AML-193 (cell line): ENCODE results near the gene STKLD1.
A peak's percentile ranks its signal among the peaks of the same experiment; 100 is the strongest.

Source experiments
- DNase-seq, 2 experiments: peaks; one replicate each; lab custom pipeline; 2025; lab: John Stamatoyannopoulos, UW

Gene STKLD1

DNA sequence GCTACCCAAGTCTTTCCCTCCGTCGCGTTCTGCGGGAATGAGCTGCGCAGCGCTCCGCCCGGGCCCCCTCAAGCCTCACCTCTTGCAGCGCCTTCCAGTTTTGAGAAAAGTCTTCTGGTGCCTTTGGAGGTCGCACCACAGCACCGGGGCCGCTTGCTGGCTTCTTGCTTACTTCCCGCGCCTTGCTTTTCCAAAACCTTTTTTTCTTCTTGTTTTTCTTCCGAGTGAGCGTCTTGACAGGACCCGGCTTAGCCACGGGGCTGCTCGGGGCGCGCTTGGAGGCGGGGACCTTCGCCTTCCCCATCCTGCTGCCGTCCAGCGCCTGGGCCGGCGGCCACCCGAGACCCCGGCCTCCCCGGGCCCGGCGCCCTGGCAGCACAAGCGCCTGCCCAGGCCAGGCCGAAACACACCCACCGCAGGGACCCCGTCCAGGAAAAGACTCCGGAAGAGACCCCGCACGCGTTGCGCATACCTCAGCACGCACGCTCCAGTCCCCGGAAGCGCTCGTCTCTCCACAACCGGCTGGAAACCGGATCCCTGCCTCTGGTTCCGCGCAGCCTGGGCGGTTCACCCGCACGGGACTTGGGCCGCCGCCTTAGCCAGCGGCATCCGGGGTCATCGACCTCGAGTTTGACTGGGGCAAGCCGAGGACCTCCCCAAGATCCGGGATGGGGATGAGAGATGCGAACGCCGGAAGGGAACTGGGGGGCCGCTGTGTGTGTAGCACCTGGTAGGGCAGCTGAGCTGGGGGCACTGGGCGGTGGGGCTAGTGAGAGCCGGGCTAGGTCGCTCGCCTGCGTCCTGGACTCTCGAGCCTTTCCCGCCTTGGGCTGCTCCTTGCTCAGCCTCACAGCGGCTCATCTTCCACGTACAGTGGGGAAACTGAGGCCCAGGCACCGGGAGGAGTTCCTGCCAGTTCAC, 41.6 kb downstream of the STKLD1 start, which contains the start of gene REXO4:
REXO4 (minus strand) TSS at position 470 of the 921 bp plus-strand sequence; CDS start at position 304, 166 bp downstream.
- peak; percentile 66 to 69 for DNase-seq

- no peak for DNase-seq
Observed at GRCh38 chr9:133419005-133419404, 42.8 kb downstream of the STKLD1 start.

GRCh38 chr9:133420392-133420827, 44.2 kb downstream of the STKLD1 start:
- no peak for DNase-seq

- DNase-seq, result no peak
Observed at GRCh38 chr9:133421615-133422542, 45.7 kb downstream of the STKLD1 start, which contains the start of gene ADAMTS13. TSS of gene ADAMTS13 (plus strand) at chr9:133422367. CDS start at chr9:133422444, 77 bp downstream.

GRCh38 chr9:133423216-133423615, 47.0 kb downstream of the STKLD1 start:
- no peak for DNase-seq

DNA sequence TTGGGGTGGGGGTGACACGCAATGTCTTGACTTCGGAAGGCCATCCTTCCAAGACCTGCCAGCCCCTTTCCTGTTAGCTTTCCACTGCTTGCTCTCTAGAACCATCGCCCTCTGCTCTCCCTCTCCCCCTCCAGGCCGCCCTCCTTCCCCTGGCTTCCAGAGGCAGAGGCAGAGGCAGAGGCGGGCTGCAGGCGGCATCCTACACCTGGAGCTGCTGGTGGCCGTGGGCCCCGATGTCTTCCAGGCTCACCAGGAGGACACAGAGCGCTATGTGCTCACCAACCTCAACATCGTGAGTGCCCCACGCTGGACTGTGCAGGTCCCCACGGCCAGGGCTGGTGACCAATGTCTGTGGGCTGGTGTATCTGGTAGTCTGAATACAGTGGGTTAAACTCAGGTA, 48.0 kb downstream of the STKLD1 start:
- no peak for DNase-seq

- DNase-seq, result no peak
Observed at GRCh38 chr9:133425049-133425632, 49.0 kb downstream of the STKLD1 start.

GRCh38 chr9:133426011-133426410, 49.8 kb downstream of the STKLD1 start:
- DNase-seq, result no peak

DNA sequence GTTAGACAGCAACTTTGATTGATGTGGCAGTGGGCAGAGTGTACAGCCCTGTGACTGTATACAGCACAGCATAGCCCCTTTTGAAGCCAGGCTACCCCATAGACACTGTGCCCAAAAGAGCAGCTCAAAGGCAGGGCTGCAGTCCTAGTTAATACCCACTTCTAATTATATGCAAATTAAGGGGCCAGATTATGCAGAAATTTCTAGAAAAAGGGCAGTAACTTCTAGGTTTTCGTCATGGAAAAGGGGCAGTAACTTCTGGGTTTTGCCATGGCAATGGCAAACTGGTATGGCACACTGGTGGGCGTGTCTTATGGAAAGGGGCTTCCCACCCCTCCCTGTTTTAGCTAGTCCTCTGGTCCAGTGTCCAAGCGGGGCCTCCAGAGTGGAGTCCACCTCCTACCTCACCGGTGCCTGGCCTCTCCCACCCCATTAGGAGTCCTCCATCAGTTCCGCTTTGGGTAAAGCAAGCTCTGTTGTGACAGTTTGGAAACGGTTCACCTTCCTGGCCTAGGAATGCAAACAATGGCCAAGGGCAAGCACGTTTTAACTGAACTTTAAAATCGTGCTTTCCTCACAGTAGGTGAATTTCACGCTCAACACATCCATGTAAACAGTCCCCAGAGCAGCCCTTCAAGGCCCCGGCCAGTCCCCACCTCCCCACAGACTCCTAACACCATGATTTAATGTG, 51.6 kb downstream of the STKLD1 start:
- DNase-seq, result no peak

DNA sequence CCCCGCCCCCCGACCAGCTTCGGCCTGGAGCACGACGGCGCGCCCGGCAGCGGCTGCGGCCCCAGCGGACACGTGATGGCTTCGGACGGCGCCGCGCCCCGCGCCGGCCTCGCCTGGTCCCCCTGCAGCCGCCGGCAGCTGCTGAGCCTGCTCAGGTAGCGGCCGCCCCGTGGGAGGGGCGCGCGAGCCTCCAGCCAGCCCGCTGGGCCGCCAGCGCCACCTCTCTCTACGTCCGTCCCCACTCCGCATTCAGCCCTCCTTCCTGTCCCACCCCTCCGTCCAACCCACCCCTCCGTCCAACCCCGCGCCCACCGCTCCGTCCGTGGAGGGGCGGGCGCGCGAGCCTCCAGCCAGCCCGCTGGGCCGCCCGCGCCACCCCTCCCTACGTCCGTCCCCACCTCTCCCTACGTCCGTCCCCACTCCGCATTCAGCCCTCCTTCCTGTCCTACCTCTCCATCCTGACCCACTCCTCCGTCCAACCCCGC, 52.5 kb downstream of the STKLD1 start:
- no peak for DNase-seq

GRCh38 chr9:133429214-133429613, 53.0 kb downstream of the STKLD1 start:
- no peak for DNase-seq

GRCh38 chr9:133429641-133430161, 53.5 kb downstream of the STKLD1 start:
- DNase-seq, result no peak

GRCh38 chr9:133430244-133430643, 54.1 kb downstream of the STKLD1 start:
- no peak for DNase-seq

GRCh38 chr9:133433351-133433843, 57.2 kb downstream of the STKLD1 start:
- no peak for DNase-seq

DNA sequence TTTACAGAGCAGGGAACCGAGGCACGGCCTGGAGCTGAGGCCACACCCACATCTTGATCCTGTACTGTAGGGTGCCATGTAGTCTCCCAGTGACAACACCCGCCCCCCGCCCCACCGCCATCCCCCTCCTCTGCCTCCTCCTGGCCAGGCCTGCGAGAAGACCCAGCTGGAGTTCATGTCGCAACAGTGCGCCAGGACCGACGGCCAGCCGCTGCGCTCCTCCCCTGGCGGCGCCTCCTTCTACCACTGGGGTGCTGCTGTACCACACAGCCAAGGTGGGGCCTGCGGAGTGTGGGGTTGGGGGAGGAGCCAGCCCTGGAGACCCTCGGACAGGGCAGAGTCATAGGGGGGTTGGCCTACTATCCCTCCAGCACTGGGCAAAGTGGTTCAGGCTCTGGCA, 60.5 kb downstream of the STKLD1 start:
- DNase-seq, result no peak

DNA sequence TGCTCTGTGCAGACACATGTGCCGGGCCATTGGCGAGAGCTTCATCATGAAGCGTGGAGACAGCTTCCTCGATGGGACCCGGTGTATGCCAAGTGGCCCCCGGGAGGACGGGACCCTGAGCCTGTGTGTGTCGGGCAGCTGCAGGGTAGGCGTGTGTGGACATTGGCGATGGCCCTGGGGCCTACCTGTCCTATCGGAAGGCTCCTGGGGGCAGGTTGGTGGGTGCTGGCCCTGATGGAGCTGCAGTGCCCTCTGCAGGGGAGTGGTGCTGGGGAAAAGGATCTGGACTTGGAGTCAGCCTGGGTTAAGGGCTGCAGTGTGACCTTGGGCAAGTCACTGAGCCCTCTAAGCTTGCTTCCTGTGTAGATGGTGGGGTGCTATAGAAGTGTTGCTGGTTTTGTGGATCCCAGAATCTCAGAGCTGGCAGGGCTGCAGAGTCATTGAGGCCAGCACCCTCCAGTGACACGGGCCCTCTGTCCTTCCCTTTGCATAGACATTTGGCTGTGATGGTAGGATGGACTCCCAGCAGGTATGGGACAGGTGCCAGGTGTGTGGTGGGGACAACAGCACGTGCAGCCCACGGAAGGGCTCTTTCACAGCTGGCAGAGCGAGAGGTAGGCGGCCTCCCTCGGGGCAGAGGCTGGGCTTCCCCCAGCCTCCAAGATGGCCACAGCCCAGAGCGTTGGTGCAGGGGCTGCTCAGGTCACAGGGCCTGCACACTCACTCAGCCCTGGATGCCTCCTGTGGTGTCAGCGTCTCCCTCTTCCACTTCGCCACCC, 61.8 kb downstream of the STKLD1 start:
- peak in 1 of 2 experiments; percentile 3 for DNase-seq

DNA sequence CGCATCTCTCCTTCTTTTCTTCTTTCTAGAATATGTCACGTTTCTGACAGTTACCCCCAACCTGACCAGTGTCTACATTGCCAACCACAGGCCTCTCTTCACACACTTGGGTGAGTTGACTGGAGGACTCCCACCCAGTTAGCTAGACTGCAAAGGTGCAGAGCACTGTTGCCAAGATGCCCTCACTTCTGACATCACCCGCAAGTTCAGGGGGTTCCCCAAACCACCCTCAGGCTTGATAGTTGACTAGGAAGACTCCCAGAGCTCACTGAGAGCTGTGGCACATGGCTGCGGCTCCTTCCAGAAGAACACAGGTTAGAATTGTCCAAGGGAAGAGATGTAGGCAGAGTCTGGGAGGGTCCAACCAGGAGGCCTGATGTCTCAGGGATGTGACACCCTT, 63.2 kb downstream of the STKLD1 start:
- DNase-seq, result no peak

GRCh38 chr9:133440874-133441273, 64.7 kb downstream of the STKLD1 start:
- DNase-seq, result no peak

- no peak for DNase-seq
Observed at GRCh38 chr9:133441571-133441970, 65.4 kb downstream of the STKLD1 start.

DNA sequence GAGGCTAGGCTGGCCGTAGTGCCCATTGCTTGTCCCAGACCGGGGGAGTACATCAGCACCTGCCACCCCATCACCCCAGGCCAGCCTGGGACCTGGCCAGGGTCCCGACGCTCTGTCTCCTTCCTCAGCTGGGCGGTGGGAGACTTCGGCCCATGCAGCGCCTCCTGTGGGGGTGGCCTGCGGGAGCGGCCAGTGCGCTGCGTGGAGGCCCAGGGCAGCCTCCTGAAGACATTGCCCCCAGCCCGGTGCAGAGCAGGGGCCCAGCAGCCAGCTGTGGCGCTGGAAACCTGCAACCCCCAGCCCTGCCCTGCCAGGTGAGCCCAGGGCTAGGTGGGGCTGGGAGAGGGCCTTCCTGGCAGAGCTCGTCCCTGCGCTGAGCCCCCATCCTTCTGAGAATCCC, 67.1 kb downstream of the STKLD1 start:
- DNase-seq, result no peak
